ENCODE results near the gene CACNA1A. TPM values are rescaled to one million over a fixed set of nuclear protein-coding genes. Genes with fewer than 3 reads are reported as not detected.

CACNA1A gene
- total RNA-seq, 1 donor from 2014 or later, result 23.2 TPM

- no peak overlapping the region for H3K4me3 Mint-ChIP-seq
- TF ChIP-seq, protein P1, sequence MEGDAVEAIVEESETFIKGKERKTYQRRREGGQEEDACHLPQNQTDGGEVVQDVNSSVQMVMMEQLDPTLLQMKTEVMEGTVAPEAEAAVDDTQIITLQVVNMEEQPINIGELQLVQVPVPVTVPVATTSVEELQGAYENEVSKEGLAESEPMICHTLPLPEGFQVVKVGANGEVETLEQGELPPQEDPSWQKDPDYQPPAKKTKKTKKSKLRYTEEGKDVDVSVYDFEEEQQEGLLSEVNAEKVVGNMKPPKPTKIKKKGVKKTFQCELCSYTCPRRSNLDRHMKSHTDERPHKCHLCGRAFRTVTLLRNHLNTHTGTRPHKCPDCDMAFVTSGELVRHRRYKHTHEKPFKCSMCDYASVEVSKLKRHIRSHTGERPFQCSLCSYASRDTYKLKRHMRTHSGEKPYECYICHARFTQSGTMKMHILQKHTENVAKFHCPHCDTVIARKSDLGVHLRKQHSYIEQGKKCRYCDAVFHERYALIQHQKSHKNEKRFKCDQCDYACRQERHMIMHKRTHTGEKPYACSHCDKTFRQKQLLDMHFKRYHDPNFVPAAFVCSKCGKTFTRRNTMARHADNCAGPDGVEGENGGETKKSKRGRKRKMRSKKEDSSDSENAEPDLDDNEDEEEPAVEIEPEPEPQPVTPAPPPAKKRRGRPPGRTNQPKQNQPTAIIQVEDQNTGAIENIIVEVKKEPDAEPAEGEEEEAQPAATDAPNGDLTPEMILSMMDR (conservative IDR thresholded peaks at IDR 0.05), result no peak
- H3K9me3 Mint-ChIP-seq, result no peaks in the 10 kb centered on the region
- no peaks in the 10 kb centered on the region for H3K4me1 Mint-ChIP-seq (ENCODE audit: unreplicated experiment)
- no peak for DNase-seq (ENCODE audit: extremely low spot score, unreplicated experiment)
- H3K36me3 Mint-ChIP-seq, result no peaks in the 10 kb centered on the region
- peaks cover 14% of the 10 kb centered on the region for H3K27me3 Mint-ChIP-seq
- no peak overlapping the region for H3K27ac Mint-ChIP-seq
Measured at GRCh38 chr19:13544423-13544822, 38.1 kb upstream of the CACNA1A start.

DNA sequence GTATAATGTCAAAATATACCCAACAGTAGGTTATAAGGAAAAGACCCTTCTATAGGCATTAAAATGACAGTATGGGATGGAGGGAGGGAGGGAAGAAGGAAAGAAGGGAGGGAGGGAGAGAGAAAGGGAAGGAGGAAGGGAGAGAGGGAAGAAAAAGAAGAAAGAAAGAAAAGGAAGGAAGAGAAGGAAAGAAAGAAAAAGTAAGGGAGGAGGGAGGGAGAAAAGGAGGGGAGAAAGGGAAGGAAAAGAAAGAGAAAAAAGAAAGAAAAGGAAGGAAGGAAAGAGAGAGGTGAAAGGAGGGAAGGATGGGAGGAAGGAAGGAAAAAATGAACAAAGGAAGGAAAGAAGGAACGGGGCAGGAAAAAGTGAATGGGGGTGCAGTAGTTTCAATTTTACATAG, 35.3 kb upstream of the CACNA1A start:
- peaks cover 20% of the 10 kb centered on the region for H3K27me3 Mint-ChIP-seq
- TF ChIP-seq, protein P1 (conservative IDR thresholded peaks at IDR 0.05), result no peak
- H3K4me3 Mint-ChIP-seq, result no peak overlapping the region

DNA sequence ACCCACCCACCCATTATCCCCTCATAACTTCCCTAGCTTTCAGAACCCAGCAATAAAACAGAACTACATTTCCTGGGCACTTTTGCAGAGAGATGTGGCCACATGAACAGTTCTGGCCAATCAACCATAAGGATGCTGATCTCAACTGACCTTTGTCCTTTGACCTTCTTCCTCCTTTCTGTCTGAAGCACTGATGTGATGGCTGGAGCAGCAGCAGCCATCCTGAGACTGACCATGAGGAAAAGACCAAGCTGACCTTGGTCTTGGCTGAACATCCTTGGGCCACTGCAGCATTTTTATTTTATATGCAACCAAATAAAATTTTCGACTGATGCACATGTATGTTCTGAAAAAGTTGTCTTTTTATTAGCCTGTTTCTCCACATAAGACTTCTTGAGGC, 33.1 kb upstream of the CACNA1A start:
- TF ChIP-seq, protein P1 (conservative IDR thresholded peaks at IDR 0.05), result no peak
- no peak for DNase-seq (ENCODE audit: extremely low spot score, unreplicated experiment)
- Mint-ChIP-seq H3K36me3 (no peaks in the 10 kb centered on the region), H3K27ac (no peak overlapping the region), H3K4me3 (no peak overlapping the region), H3K9me3 (no peaks in the 10 kb centered on the region), H3K27me3 (peaks cover 20% of the 10 kb centered on the region), H3K4me1 (ENCODE audit: unreplicated experiment) (no peaks in the 10 kb centered on the region)

More for the DNA sequence above, 35.3 kb upstream of the CACNA1A start:
- Mint-ChIP-seq H3K9me3 (no peaks in the 10 kb centered on the region), H3K36me3 (no peaks in the 10 kb centered on the region), H3K27ac (no peak overlapping the region), H3K4me1 (ENCODE audit: unreplicated experiment) (no peaks in the 10 kb centered on the region)
- no peak for DNase-seq (ENCODE audit: extremely low spot score, unreplicated experiment)

- no peak for DNase-seq (ENCODE audit: extremely low spot score, unreplicated experiment)
- peaks cover 23% of the 10 kb centered on the region for H3K27me3 Mint-ChIP-seq
- H3K9me3 Mint-ChIP-seq, result no peaks in the 10 kb centered on the region
- no peak overlapping the region for H3K27ac Mint-ChIP-seq
- H3K4me1 Mint-ChIP-seq (ENCODE audit: unreplicated experiment), result no peaks in the 10 kb centered on the region
- H3K36me3 Mint-ChIP-seq, result no peaks in the 10 kb centered on the region
- TF ChIP-seq, protein P1 (conservative IDR thresholded peaks at IDR 0.05), result no peak
- no peak overlapping the region for H3K4me3 Mint-ChIP-seq
Measured at GRCh38 chr19:13538601-13539253, 32.4 kb upstream of the CACNA1A start.

DNA sequence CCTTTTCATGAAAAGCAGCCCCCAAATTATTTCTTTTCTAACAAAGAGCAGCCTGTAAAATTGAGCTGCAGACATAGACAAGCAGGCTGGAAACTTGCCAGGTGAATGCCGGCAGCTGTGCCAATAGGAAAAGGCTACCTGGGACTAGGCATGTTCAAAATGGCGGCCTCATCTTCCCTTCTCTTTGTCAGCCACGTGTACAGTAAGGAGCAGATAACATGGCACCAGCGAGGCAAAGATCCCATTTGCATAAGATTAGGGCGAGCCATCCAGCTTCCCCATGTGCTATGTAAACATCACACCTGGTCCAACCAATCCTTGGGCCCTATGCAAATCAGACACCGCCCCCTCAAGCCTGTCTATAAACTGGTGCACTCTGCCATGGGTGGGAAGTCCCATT, 31.2 kb upstream of the CACNA1A start:
- Mint-ChIP-seq H3K9me3 (no peaks in the 10 kb centered on the region), H3K4me3 (no peak overlapping the region), H3K27me3 (peaks cover 17% of the 10 kb centered on the region), H3K27ac (no peak overlapping the region), H3K36me3 (no peaks in the 10 kb centered on the region), H3K4me1 (ENCODE audit: unreplicated experiment) (no peaks in the 10 kb centered on the region)
- no peak for DNase-seq (ENCODE audit: extremely low spot score, unreplicated experiment)
- TF ChIP-seq, protein P1 (conservative IDR thresholded peaks at IDR 0.05), result no peak

Data from type B pancreatic cell (in vitro differentiated cells).